H1 (cell line): Measurements from ENCODE around the gene ARPC3. TPM values are rescaled to one million over a fixed set of nuclear protein-coding genes. Genes with fewer than 3 reads are reported as not detected.

Experiments
- CTCF ChIA-PET: fragments of 300-600 bp; sonication (Branson Sonifier 250); formaldehyde crosslinking; loops from one replicate; lab custom pipeline; 2021; ENCODE audit not compliant: partially characterized antibody; lab: Charles Lee
- POLR2A ChIA-PET: fragments of 300-600 bp; sonication (Branson Sonifier 250); formaldehyde crosslinking; loops from one replicate; lab custom pipeline; 2021; ENCODE audit warnings: inconsistent platforms; ENCODE audit not compliant: partially characterized antibody; lab: Charles Lee
- DNase-seq, 2 experiments: peaks; one replicate each; pipeline versions ENCODE4 v3.0.0 to v3.0.0-alpha.2; 2010 to 2022; ENCODE audit warnings: low spot score in 2 of 2, low read depth in 1 of 2, mixed read lengths in 1 of 2
- FAIRE-seq: peaks from 2 replicates; lab custom pipeline; 2011; peaks lifted over from hg19 to GRCh38; lab: Jason Lieb, UNC
- H2AFZ ChIP-seq: 2 replicates; pipeline ENCODE4 v1.8.1; 2012; ENCODE audit warnings: low read length, inconsistent platforms
- H2AK5ac ChIP-seq: 2 replicates; pipeline ENCODE4 v1.6.1; 2013; ENCODE audit warnings: low read depth, low read length
- H2BK120ac ChIP-seq: replicated peaks from 2 replicates; pipeline ENCODE3; 2013; ENCODE audit warnings: low read depth, low read length, inconsistent platforms
- H2BK12ac ChIP-seq: 2 replicates; pipeline ENCODE4 v1.6.1; 2013; ENCODE audit warnings: low read depth, low read length
- H2BK15ac ChIP-seq: 2 replicates; pipeline ENCODE4 v1.6.1; 2013; ENCODE audit warnings: low read length
- H2BK20ac ChIP-seq: 2 replicates; pipeline ENCODE4 v1.6.1; 2013; ENCODE audit warnings: low read length
- H2BK5ac ChIP-seq: 2 replicates; pipeline ENCODE4 v1.6.1; 2013; ENCODE audit warnings: low read depth, low read length
- H3K14ac ChIP-seq: 2 replicates; pipeline ENCODE4 v1.6.1; 2013; ENCODE audit warnings: inconsistent platforms; ENCODE audit not compliant: insufficient read length
- H3K18ac ChIP-seq: 2 replicates; pipeline ENCODE4 v1.6.1; 2013; ENCODE audit warnings: low read length; ENCODE audit errors: extremely low read depth
- H3K23ac ChIP-seq: 2 replicates; pipeline ENCODE4 v1.6.1; 2013; ENCODE audit warnings: inconsistent platforms; ENCODE audit not compliant: insufficient read length
- H3K23me2 ChIP-seq: 2 replicates; pipeline ENCODE4 v1.6.1; 2013; ENCODE audit warnings: low read depth, low read length
- H3K27ac ChIP-seq: 2 replicates; pipeline ENCODE4 v1.6.1; 2011; ENCODE audit warnings: low read depth, low read length, inconsistent platforms
- H3K27me3 ChIP-seq, 4 experiments: replicated peaks in 1 of 4; 1 replicate in 1 of 4; 2 replicates in 3 of 4; pipeline versions ENCODE4 v1.6.1 to v1.8.1; 2011 to 2013; ENCODE audit warnings: low read length in 3 of 4, mild to moderate bottlenecking in 3 of 4, inconsistent platforms in 2 of 4, mixed read lengths in 2 of 4, moderate library complexity in 1 of 4; ENCODE audit not compliant: control insufficient read depth in 3 of 4, insufficient read depth in 3 of 4; ENCODE audit errors: extremely low read depth in 1 of 4
- H3K36me3 ChIP-seq, 4 experiments: 2 replicates each; pipeline versions ENCODE4 v1.6.1 to v1.8.1; 2011 to 2013; ENCODE audit warnings: mild to moderate bottlenecking in 4 of 4, low read length in 3 of 4, moderate library complexity in 2 of 4, control low read depth in 1 of 4, inconsistent platforms in 1 of 4; ENCODE audit not compliant: insufficient read depth in 4 of 4, control insufficient read depth in 2 of 4
- H3K4ac ChIP-seq: replicated peaks from 2 replicates; pipeline ENCODE3; 2013; ENCODE audit warnings: low read length, low read depth, mixed read lengths, inconsistent platforms; ENCODE audit not compliant: insufficient read length
- H3K4me1 ChIP-seq, 4 experiments: replicated peaks in 1 of 4; 1 replicate in 1 of 4; 2 replicates in 3 of 4; pipeline versions ENCODE4 v1.6.1 to v1.8.1; 2011 to 2013; ENCODE audit warnings: low read length in 3 of 4, inconsistent platforms in 2 of 4, mixed read lengths in 1 of 4; ENCODE audit not compliant: insufficient read depth in 4 of 4, control insufficient read depth in 3 of 4
- H3K4me2 ChIP-seq, 2 experiments: 2 replicates each; pipeline versions ENCODE4 v1.6.1 to v1.8.1; 2011 to 2013; ENCODE audit warnings: low read depth in 2 of 2, low read length in 2 of 2, control low read depth in 1 of 2, inconsistent platforms in 1 of 2, mild to moderate bottlenecking in 1 of 2; ENCODE audit not compliant: insufficient read depth in 1 of 2
- H3K4me3 ChIP-seq, 4 experiments: fragments of 200-600, 300-600 bp in 1 of 4; sonication (generic), shearing (Covaris generic), sonication (Bioruptor Twin) in 1 of 4; 2 replicates each; pipeline versions ENCODE4 v1.5.1 to v1.8.1; 2011 to 2016; ENCODE audit warnings: low read length in 4 of 4, low read depth in 3 of 4, control low read depth in 2 of 4, inconsistent platforms in 2 of 4, mild to moderate bottlenecking in 2 of 4, mixed read lengths in 1 of 4, moderate library complexity in 1 of 4; ENCODE audit not compliant: insufficient read depth in 2 of 4; ENCODE audit errors: extremely low read depth in 1 of 4
- H3K56ac ChIP-seq: replicated peaks from 2 replicates; pipeline ENCODE3; 2013; ENCODE audit warnings: low read depth, mild to moderate bottlenecking, mixed read lengths, low read length, inconsistent platforms; ENCODE audit not compliant: insufficient read length
- H3K79me1 ChIP-seq: 2 replicates; pipeline ENCODE4 v1.6.1; 2013; ENCODE audit warnings: low read depth, low read length, control low read depth
- H3K79me2 ChIP-seq, 2 experiments: 2 replicates each; pipeline versions ENCODE4 v1.6.1 to v1.8.1; 2012 to 2013; ENCODE audit warnings: low read length in 2 of 2, mild to moderate bottlenecking in 2 of 2, inconsistent platforms in 1 of 2; ENCODE audit not compliant: insufficient read depth in 2 of 2, control insufficient read depth in 1 of 2
- H3K9ac ChIP-seq, 4 experiments: replicated peaks in 1 of 4; 1 replicate in 1 of 4; 2 replicates in 3 of 4; pipeline versions ENCODE4 v1.6.1 to v1.8.1; 2011 to 2013; ENCODE audit warnings: low read depth in 3 of 4, low read length in 3 of 4, control low read depth in 2 of 4, mild to moderate bottlenecking in 2 of 4, moderate library complexity in 2 of 4, inconsistent platforms in 1 of 4; ENCODE audit errors: extremely low read depth in 1 of 4
- H3K9me3 ChIP-seq, 2 experiments: 2 replicates each; pipeline versions ENCODE4 v1.6.1 to v1.8.1; 2012 to 2013; ENCODE audit warnings: mild to moderate bottlenecking in 2 of 2, moderate library complexity in 2 of 2, control low read depth in 1 of 2, inconsistent platforms in 1 of 2, low read depth in 1 of 2, low read length in 1 of 2, mixed read lengths in 1 of 2; ENCODE audit not compliant: insufficient read depth in 2 of 2
- H4K20me1 ChIP-seq, 2 experiments: replicated peaks in 1 of 2; 2 replicates each; pipeline versions ENCODE3 to v1.8.1; 2011 to 2013; ENCODE audit warnings: inconsistent platforms in 2 of 2, low read length in 2 of 2, mild to moderate bottlenecking in 1 of 2; ENCODE audit not compliant: insufficient read depth in 2 of 2, control insufficient read depth in 1 of 2
- H4K5ac ChIP-seq: 2 replicates; pipeline ENCODE4 v1.6.1; 2013; ENCODE audit warnings: low read length, low read depth, mixed read lengths, inconsistent platforms; ENCODE audit not compliant: insufficient read length
- H4K8ac ChIP-seq: 2 replicates; pipeline ENCODE4 v1.8.0; 2013; ENCODE audit warnings: mild to moderate bottlenecking, moderate library complexity, low read length, inconsistent platforms; ENCODE audit not compliant: insufficient read depth; ENCODE audit errors: extremely low read depth
- H4K91ac ChIP-seq: replicated peaks from 2 replicates; pipeline ENCODE3; 2013; ENCODE audit warnings: low read length, mixed read lengths, inconsistent platforms; ENCODE audit not compliant: insufficient read length
- ASH2L ChIP-seq: fragments of 200-600, 300-600 bp; sonication (generic); IDR thresholded peaks from one replicate; pipeline ENCODE4 v1.7.1; 2017; ENCODE audit warnings: low read length
- CHD1 ChIP-seq: IDR thresholded peaks from 2 replicates; pipeline ENCODE4 v1.6.1; 2012; ENCODE audit warnings: low read depth, low read length, improper control_type of control experiment
- CTCF ChIP-seq, 3 experiments: IDR thresholded peaks; 1 replicate in 2 of 3; 2 replicates in 1 of 3; pipeline versions ENCODE4 v1.5.1 to v1.6.1; 2011; ENCODE audit warnings: low read length in 3 of 3, mild to moderate bottlenecking in 3 of 3, inconsistent platforms in 2 of 3, low read depth in 1 of 3, moderate library complexity in 1 of 3; ENCODE audit not compliant: insufficient read depth in 1 of 3; ENCODE audit errors: control extremely low read depth in 1 of 3
- FOSL1 ChIP-seq: IDR thresholded peaks from 2 replicates; pipeline ENCODE4 v1.6.1; 2011; ENCODE audit warnings: mild to moderate bottlenecking, low read depth, low read length, moderate library complexity; ENCODE audit not compliant: insufficient read depth
- JUND ChIP-seq: IDR thresholded peaks from 2 replicates; pipeline ENCODE4 v1.6.1; 2011; ENCODE audit warnings: mild to moderate bottlenecking, improper control_type of control experiment, low read length
- KDM1A ChIP-seq: fragments of 200-600, 300-600 bp; sonication (generic); IDR thresholded peaks from 2 replicates; pipeline ENCODE4 v1.7.1; 2016; ENCODE audit warnings: mild to moderate bottlenecking, low read length, borderline replicate concordance
- POU5F1 ChIP-seq: IDR thresholded peaks from 2 replicates; pipeline ENCODE4 v1.6.1; 2011; ENCODE audit warnings: low read depth, mild to moderate bottlenecking, low read length, moderate library complexity
- RBBP5 ChIP-seq: IDR thresholded peaks from 2 replicates; pipeline ENCODE4 v1.7.1; 2012; ENCODE audit warnings: low read depth, mild to moderate bottlenecking, inconsistent platforms, low read length, moderate library complexity, borderline replicate concordance
- SIX5 ChIP-seq: IDR thresholded peaks from 2 replicates; pipeline ENCODE4 v1.6.1; 2011; ENCODE audit warnings: mild to moderate bottlenecking, low read depth, low read length
- WGBS, 2 experiments: shearing (Covaris generic) in 1 of 2; methylation state at CpG; one replicate each; pipeline versions ENCODE4 v1.1.6 to v1.1.7; 2013 to 2015; ENCODE audit warnings: low lambda C conversion rate in 2 of 2, mixed read lengths in 2 of 2, inconsistent platforms in 1 of 2, low coverage in 1 of 2, missing lambda C conversion rate in 1 of 2; ENCODE audit not compliant: insufficient replicate concordance in 2 of 2, insufficient coverage in 1 of 2, insufficient read length in 1 of 2; ENCODE audit errors: extremely low coverage in 1 of 2, missing lambda C conversion rate in 1 of 2; 5-methylcytosine and 5-hydroxymethylcytosine counted together
- polyA plus RNA-seq, 7 experiments: library from polyadenylated mRNA; depleted of rRNA in 3 of 7; stranded (reverse) in 5 of 7; unstranded in 2 of 7; fragments of >200 nt in 5 of 7; fragments of 200-250 nt in 2 of 7; gene quantifications; 1 replicate in 5 of 7; 2 replicates in 1 of 7; 4 replicates in 1 of 7; pipeline versions ENCODE4 v1.2.1 to v1.2.3, GENCODE V29; 2011 to 2013; ENCODE audit warnings: missing spikeins in 2 of 7, mixed read lengths in 2 of 7
- total RNA-seq: library from RNA; stranded (reverse); fragmentation: NEBNext Ultra II Directional; extraction: Animal tissue kit (Norgen Biotek cat#: 25700); gene quantifications from 2 replicates; pipeline ENCODE4 v1.2.1, GENCODE V29; 2021

The ARPC3 gene
- total and polyA plus RNA-seq, 2 of the 8 experiments (the other 6 are each of a cell fraction or from before 2014, with no cell fraction given): 36.7 to 160 TPM

DNA sequence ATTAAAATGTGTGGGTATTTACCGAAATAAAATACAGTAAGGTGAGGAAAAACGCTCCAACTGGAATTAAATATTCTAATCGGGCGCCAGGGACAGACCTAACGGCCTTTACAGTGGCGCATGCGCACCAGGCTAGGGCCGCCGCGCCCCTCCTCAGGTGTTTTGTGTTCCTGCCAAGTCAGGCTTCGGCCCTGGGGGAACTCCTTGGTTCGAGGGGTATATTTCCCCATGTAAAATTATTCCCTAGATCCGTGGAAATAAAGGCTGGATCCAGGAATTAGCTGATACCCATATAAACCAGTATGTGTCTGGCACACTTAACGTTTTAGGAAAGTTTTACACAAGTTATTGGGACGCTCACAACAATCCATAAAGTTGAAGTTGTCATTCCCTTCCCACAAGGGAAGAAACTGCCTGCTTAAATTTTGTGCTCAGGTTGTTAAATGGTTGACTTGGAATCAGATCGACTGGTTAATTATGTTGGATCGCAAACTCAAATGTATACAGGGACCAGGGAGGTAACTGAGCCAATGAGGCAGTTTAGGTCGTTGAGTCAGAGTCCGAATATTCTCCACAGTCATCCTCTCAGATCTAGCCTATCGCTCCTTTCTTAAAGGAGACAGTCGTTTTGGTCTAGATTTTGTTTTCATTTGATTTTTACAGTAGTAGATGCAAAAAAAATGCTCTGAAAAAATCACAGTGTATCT, 46.0 kb downstream of the ARPC3 start:
- Histone ChIP-seq H4K91ac (peak overlapping the region; percentile 75), H2BK120ac (peak overlapping the region; percentile 83), H2AFZ (peak overlapping the region; percentile 100), H2BK12ac (peak overlapping the region; percentile 96; the same call in 1 of the 2 replicates), H2BK20ac (no peak overlapping the region), H3K23ac (no peak overlapping the region), H3K9ac (peak overlapping the region; percentile 54 to 97 (median 90); a peak in 6 of 7 replicates), H2BK5ac (peak overlapping the region; percentile 99), H3K56ac (peak overlapping the region; percentile 80), H3K79me2 (peaks cover 28 to 43% of the 10 kb centered on the region in 2 experiments), H3K9me3 (no peaks in the 10 kb centered on the region), H3K4me1 (peaks cover 0 to 4% (median 0%) of the 10 kb centered on the region in 4 experiments; a peak in 1 of 7 replicates), H3K4ac (peak overlapping the region; percentile 73), H2AK5ac (no peak overlapping the region), H3K4me3 (peak overlapping the region; percentile 69 to 96 (median 91)), H3K27me3 (no peaks in the 10 kb centered on the region), H3K79me1 (peaks cover 2% of the 10 kb centered on the region), H3K23me2 (peaks cover 2% of the 10 kb centered on the region; the same call in 1 of the 2 replicates), H3K18ac (peak overlapping the region; percentile 36; the same call in 1 of the 2 replicates), H4K20me1 (peaks cover 0 to 7% of the 10 kb centered on the region in 2 experiments), H4K8ac (no peak overlapping the region), H2BK15ac (no peak overlapping the region), H3K4me2 (peak overlapping the region; percentile 65 to 75), H4K5ac (peak overlapping the region; percentile 97), H3K27ac (peak overlapping the region; percentile 99), H3K14ac (no peak overlapping the region), H3K36me3 (peaks cover 4 to 19% (median 11%) of the 10 kb centered on the region in 4 experiments; a peak in 6 of 8 replicates)
- peak; percentile 38 to 83 for DNase-seq
- FAIRE-seq: no peak
- POLR2A ChIA-PET: interaction anchor here (0.6 to 2.4 kb wide), 9 partner anchors 9 to 117 kb away, joined by 3 to 9 read pairs (median 3); partner anchors contain the start of genes FAM216A and GPN3
- CTCF ChIA-PET: interaction anchor here (0.8 to 2.7 kb wide), 2 partner anchors 17 to 27 kb away, joined by 3 to 11 read pairs; no protein-coding TSS in a partner anchor
- WGBS, 2 experiments: 24% methylated on average over 21 of the region's 21 CpGs; no CpG with 5 or more reads in 1 of the 2 experiments
- TF ChIP-seq POU5F1 (no peak), JUND (no peak), FOSL1 (no peak), RBBP5 (no peak), CHD1 (no peak), KDM1A (no peak), CTCF (IDR thresholded peaks at IDR 0.05; ENCODE audit: control extremely low read depth in 1 of 3, insufficient read depth in 1 of 3, low read depth in 1 of 3, low read length in 3 of 3) (no peak), ASH2L (no peak), SIX5 (no peak)
